GM13976 (cell line): ENCODE data around the gene CDC34.

Source experiments
- DNase-seq: peaks from one replicate; pipeline ENCODE4 v3.0.0; 2012; ENCODE audit warnings: low spot score
- in situ Hi-C: fragments of 300-500 bp; cut with MboI; formaldehyde crosslinking; loops from one replicate; pipeline ENCODE4 v1.12.0; 2022; ENCODE audit warnings: low sequenced_read_pairs, mixed read lengths, inconsistent platforms; ENCODE audit not compliant: unreplicated experiment
- TF ChIP-seq, protein P1 (sequence below): IDR thresholded peaks from 2 replicates; pipeline ENCODE4 v1.5.1; 2012; ENCODE audit warnings: borderline replicate concordance, mild to moderate bottlenecking; ENCODE audit not compliant: insufficient read depth; ENCODE audit errors: extremely low read depth, missing control alignments, control extremely low read depth

Gene CDC34

GRCh38 chr19:556611-557382, 25.2 kb downstream of the CDC34 start:
- in situ Hi-C loops, result no loop called here
- no peak for DNase-seq
- TF ChIP-seq, protein P1, sequence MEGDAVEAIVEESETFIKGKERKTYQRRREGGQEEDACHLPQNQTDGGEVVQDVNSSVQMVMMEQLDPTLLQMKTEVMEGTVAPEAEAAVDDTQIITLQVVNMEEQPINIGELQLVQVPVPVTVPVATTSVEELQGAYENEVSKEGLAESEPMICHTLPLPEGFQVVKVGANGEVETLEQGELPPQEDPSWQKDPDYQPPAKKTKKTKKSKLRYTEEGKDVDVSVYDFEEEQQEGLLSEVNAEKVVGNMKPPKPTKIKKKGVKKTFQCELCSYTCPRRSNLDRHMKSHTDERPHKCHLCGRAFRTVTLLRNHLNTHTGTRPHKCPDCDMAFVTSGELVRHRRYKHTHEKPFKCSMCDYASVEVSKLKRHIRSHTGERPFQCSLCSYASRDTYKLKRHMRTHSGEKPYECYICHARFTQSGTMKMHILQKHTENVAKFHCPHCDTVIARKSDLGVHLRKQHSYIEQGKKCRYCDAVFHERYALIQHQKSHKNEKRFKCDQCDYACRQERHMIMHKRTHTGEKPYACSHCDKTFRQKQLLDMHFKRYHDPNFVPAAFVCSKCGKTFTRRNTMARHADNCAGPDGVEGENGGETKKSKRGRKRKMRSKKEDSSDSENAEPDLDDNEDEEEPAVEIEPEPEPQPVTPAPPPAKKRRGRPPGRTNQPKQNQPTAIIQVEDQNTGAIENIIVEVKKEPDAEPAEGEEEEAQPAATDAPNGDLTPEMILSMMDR, result no peak

DNA sequence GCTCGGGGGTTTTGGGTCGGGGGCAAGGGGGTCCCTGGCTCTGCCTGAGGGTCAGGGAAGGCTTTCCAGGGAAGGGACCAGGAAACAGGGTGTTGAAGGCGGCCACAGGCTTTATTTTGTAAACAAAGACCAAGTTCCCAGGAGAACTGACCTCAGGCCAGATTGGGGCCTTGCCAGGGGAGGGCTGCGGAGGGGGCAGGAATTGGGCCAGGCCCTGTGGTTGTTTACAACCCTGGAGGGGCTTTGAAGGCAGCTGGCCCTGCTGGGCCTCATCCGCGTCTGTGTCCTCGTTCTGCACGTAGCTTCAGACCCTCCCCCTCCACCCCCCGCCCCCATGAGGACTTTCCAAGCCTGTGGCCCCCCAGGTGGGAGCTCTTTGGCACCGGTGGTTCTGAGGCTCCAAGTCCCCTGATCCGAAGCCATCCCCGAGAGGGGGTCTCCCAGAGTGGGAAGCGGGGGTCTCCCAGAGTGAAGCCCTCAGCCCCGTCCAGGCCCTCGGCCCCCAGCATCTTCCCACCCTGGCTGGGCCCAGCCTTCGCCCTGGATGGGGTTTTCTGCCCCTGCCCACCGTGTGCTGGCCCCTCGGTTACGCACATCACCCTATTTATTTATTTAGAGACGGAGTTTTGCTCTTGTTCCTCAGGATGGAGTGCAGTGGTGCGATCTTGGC, 27.3 kb downstream of the CDC34 start:
- no peak for DNase-seq
- in situ Hi-C loops, result no loop called here
- TF ChIP-seq, protein P1, result no peak

- TF ChIP-seq, protein P1, result no peak
- in situ Hi-C loops, result no loop called here
Observed at GRCh38 chr19:560121-560520, 28.6 kb downstream of the CDC34 start.

GRCh38 chr19:566403-566802, 34.8 kb downstream of the CDC34 start:
- TF ChIP-seq, protein P1, result no peak
- DNase-seq, result no peak

More at GRCh38 chr19:560121-560520, 28.6 kb downstream of the CDC34 start:
- DNase-seq, result no peak

DNA sequence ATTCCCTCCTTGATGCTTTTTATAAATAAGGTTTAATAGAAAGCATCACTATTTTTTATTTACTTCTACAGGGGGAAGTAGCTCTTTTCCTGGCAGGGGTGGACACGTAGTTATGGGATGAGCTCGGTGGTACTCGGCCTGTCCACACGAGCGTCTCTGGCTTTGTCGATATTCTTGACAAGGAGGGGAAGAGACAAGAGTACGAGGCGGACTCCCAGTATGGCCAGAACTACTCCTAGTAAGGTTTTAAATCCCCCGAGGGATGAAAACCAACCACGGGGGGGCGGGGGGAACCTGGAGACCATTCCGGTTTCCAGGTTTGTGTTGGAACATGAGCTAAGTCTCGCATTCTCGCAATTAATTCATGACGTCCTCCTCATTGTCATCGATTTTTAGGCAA, 35.3 kb downstream of the CDC34 start:
- in situ Hi-C loops, result no loop called here
- TF ChIP-seq, protein P1, result no peak

More at GRCh38 chr19:566403-566802, 34.8 kb downstream of the CDC34 start:
- in situ Hi-C loops, result no loop called here

GRCh38 chr19:567296-567900, 35.8 kb downstream of the CDC34 start:
- TF ChIP-seq, protein P1, result no peak
- DNase-seq, result no peak
- in situ Hi-C loops, result no loop called here

More for the DNA sequence above, 35.3 kb downstream of the CDC34 start:
- no peak for DNase-seq
